ENCODE data around the gene KNCN.

KNCN gene

DNA sequence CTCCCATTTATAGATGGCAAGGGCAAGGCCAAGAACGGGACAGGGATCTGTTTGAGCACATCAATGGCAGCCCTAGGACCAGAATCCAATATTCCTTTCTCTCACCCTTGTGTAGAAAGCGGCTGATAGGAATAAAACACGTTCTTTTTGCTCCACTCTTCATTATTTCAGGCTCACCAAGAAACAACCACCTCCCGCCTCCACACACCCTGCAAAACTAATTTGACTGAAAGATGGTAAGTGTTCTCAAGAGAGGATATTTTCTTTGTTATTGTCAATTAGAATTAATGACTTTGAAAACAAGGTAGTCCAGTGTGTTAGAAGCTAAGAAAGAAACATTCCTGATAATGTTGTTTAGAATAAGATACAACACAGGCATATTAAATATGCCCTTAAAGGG lies 11.9 kb upstream of the KNCN start:
- DNase-seq, result no peak

GRCh38 chr1:46562498-46562897 lies 11.1 kb upstream of the KNCN start:
- no peak for DNase-seq

DNA sequence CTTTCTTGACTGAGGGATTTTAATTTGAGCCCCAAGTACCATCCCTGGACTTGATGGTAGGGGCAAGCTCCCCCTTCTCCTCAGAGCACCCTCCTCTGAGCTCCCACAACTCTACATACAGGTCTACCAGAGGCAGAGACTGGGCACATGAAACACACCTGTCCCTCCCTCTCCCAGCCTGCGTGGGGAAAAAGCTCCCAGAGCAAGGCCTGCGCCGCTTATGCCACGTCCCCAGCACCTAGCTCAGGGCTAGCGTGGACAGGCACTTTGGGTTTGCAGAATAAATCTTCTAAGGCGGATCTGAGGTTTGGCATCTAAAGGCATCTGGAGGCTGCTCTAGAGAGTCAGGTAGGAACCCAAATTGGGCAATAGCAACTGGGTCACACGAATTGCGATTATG lies 7.5 kb upstream of the KNCN start:
- DNase-seq, result no peak

GRCh38 chr1:46558141-46558963 lies 6.9 kb upstream of the KNCN start:
- no peak for DNase-seq

DNA sequence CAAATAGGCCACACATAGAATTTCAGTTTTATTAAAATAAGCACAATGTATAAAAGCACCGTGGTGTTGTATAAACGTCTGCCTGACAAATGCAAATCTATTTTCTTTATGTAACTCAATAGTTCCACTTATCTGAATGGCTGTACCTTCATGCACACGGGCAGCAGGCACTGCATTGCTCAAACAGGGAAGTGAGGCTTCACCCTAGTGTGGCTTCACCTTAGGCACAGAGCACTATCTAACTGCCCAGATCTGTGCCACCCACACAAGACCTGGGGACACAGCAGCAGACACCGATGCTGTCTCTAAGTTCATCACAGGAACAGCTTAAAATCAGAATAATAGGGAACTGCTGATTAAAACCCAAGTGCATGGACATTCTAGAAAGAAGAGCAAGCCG lies 6.0 kb upstream of the KNCN start:
- no peak for DNase-seq

DNA sequence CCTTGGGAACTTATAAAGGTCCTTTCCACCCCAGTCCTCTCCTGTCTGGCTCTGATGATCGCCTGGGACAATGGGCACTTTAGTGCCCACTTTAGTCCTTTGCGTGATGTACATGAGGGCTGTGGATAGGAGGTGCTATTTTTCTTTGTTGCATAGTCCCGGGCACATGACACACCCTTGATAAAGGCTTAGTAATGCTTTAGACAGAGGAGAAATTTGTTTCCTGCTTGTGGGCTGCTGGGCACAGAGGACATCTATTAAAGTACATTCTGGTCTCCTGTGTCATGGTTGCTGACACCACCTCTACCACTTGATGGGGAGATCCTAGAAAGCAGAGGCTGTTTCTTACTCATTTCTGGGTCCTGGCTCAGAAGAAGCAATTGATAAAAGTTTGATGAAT lies 5.4 kb upstream of the KNCN start:
- no peak for DNase-seq

DNA sequence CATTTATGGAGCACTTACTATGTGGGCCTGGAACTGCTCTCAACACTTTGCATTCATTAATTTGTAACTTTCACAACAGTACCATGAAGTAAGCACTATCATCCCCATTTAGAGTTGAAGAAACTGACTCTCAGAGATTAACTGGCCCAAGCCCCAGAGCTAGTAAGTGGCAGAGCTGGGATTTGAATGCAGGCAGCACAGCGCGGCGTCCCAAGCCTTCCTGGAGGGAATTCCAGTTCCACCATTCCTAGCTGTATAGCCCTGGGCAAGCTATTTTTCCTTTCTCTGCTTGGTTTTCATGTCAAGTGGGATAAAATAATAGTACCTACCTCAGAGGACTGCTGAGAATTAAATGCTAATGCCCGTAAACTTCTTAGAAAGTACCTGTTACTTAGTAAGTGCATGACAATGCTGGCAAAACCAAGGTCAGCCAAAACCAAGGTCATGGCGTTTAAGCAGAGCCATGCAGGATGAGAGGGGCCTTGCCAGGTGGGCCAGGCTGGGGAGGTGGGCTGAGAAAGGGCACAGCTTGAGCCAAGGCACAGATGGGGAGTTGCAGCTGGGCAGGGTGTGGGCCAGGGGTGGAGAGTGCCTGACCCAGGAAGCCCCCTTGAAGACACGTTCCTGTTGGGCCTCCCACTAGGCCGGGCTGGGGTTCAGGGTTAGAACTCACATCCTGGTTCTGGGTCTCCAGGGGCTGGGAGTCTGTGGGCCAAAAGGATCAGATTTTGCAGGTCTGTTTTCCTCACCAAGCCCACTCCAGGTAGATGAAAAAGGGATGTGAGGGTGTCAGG lies 4.6 kb upstream of the KNCN start:
- DNase-seq, result no peak

DNA sequence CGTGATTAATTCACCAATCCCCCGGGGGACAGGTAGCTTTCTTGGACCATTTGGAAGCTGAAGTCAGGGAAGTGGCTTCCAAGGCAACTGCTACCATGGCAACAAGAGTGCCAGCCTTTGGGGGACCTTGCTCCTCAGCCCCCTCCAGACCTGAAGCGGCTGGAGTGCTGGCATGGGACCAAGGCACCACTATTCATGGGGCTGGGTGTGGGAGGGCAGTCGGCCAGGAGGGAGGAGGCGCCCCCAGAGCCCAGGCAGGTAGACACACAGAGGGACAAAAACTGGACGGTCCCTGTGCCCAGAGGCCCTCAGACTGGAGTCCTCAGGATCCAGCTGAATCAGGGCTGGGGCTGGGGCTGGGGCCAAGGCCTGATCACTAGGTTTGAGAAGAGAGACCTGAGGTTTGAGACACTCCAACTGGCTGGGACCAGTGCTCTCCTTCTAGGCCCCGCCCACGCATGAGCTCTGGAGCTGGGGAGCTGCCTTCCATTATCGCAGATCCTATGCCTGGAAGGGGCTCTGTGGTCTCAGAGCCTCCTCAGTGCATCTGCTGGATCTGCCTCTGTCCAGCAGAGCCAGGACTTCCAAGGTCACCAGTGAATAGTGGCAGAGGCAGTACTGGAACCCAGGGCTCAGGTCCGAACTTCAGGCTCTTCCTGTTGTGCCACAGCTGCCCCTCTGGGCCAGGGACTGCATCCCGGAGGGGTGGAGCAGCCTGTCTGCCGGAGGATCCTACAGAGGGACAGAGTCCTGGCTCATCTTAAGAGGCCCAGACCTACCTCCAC lies 3.3 kb upstream of the KNCN start:
- no peak for DNase-seq

DNA sequence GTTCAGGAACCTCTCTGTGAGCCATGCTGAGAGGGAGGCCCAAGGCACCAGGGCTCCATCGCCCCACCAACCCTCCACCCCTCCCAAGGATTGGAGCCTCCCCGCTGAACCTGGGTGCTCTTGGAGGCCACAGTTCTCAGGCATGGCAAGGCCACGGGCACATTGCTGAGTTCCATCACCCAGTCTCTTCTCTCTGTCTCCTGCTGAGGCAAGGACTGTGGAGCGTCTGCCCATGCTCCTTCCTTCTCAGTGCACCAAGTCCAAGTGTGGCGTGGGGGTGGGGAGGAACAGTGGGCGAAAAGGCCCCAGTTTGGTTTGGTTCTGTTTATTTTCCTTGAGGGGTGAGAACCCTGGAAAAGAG lies 2.8 kb upstream of the KNCN start:
- DNase-seq, result no peak

- no peak for DNase-seq
These were observed 2.1 kb upstream of the KNCN start for GRCh38 chr1:46553506-46553905.

DNA sequence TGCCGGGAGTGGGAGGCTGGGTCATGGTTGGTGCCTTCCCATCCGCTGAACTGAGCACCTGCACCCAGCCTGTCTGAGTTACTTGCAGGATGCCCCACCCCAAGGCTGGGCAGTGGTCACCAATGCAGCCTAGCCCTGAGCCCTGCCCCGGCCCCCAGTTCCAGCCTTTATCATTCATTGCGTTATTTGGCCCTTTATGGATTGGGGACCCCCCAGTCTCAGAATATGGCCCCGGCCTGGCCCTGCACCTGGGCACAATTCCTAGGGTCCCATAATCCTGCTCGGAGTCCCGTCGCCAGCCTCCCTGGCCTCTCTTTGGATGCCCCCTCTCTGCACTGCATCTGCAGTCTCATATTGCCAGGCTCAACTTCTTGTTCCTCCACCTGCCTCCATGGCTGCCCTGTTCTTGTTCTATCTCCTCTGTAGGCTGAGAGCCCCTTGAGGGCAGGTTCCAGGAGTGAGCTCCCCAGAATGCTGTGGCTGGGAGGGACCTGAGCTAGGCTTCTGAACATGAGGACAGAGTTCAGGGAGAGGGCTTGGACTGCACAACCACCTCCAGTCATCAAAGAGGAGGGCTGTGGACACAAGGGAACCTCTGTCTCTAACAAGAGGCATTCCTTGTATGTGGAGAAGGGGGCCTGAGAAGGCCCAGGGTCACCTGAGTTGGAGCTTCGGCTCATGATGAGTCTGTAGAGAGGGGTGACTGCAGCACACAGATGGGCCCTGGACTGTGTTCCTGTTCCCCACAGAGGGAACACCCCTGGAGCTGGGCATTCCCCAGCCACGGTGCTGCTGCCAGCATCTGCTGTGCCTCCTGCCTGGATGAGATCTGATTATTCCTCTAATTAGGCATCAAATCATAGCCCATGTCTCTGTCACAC lies 1.1 kb upstream of the KNCN start:
- DNase-seq, result no peak

DNA sequence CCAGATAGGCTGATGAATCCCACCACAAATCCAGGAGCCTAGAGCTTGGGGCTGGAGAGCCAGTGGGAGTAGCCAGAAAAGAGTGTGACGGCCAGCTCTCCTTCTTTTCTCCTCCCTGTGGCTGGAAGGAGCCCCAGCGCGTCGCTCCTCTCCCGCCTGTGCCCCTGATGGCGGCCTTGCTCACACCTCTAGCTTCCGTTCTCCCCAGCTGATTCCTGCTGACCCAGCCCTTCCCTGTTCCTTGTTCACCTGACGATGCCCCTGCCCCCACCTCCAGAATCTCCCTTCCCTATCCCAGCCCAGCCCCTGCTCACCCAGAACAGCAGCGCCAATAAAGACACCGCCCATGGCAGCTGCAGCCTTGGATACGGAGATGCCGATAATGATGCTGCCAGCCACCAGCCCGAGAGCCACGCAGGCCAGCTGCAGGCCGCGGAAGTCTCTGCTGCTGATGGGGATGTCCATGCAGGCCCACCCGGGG lies 656 bp downstream of the KNCN start:
- DNase-seq, result no peak

DNA sequence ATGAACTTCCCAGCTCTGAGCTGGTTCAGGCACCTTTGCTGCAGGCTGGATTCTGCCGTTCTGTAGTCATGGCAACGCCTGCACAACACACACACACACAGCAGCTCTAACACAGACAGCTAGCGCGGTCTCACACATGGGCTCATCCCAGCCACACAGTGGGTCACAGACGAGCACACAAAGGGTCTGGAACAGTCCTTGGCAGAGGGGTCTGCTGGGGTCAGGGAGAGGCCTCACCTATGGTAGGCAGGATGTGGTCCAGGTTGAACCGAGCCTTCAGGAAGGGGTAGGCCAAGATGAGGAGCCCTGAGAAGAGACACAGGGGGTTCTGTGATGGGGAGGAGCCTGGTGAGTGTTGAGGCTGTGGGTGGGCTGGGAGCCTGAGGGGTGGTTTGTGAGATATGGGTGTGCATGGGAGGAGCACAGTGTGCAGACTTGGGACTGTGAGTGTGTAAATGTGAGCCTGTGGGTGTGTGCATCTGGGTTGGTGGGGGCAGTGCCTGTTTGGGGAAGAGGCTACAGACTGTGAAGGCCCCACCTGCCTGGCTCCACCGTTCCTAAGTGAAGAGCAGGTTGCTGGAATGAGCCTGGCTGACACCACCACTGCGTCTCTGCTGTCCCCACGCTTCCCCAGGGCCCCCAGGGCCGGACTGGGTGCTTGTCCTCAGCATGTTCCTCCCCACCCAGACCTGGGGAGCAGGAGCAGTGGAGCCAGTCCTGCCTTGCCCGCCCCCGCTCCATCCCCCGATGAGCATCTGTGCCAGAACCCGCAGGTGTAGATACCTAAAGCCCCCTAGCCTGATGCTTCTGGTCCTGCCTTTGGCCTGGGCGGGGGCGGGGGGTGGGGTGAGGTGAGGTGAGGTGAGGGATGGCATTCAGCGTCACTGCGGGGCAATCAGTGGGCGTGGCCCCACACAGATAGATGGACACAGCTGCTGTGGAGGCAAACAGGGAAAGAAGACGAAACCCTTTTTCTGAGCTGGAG lies 1.5 kb downstream of the KNCN start:
- DNase-seq, result peak; percentile 67

DNA sequence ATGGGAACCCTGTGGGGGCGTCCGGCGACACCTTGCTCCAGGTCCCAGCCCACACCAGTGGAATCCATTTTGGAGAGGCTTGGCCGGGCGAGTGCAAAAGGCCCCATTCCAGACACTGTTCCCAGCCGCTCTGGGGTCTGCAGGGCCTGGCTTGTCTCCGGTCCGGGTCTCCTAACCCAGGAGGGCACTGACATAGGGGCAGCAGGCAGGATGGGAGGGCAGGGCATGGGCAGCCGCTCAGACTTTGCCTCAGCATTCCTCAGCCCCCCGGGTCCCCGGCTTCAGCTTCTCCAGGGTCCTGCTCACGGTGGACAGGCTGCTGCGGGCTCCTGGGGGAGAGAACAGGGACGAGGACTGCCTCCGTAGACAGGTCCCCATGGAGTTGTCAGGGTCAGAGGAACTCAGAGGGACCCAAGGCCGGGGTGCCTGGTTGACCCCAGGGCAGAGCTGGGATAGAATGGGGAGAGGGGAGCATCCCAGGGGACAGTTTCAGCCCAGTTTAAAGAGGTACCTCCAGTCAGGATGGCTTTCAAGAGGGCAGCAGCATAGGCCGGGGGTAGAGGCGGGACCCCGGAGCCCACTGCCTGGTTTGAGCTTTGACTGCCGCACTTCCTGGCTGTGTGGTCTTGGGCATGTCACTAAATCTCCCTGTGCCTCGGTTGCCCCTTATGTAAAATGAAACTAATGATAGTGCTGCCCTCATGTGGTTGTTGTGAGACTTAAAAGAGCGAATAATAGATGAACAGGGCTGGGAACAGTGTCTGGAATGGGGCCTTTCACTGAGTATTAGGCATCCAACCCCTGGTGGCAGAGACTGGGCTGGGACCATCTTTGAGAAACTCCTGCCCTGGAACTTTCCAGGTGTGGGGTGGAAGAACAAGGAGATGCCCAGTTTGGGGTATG lies 3.7 kb downstream of the KNCN start:
- peak; percentile 48 for DNase-seq

- DNase-seq, result no peak
These were observed 5.2 kb downstream of the KNCN start for GRCh38 chr1:46546210-46546609.

- no peak for DNase-seq
These were observed 5.7 kb downstream of the KNCN start for GRCh38 chr1:46545784-46546183.

DNA sequence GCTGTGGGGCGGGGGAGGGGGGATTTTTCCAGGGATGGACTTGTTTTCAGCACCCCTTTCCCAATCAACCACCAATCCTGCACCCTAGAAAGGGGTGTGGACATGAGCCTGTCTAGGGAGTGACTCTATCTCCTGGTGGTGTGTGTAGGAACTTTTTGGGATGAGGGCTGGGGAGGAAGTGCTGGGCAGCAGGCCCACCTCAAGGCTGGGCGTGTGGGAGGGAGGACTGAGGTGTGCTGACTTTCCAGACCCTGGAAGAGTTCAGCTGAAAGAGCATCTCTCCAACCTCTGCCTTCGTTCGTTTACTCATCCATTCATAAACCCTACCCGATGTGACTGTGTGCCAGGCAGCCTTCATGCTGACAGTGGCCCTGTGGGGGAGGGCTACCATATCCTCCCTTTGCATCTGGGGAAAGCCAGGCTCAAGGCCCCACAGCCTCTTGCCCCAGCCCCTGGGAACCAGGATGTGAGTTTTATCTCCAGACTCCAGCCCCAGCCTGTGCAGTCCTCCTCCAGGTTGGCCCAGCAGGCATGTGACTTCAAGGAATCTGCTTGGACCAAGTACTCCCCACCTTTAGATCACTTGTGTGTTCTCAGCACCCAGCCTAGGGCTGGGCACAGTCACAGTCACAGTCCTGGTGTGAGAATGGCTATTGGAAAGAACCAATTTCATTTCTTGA lies 6.7 kb downstream of the KNCN start:
- DNase-seq, result no peak

GRCh38 chr1:46543761-46544560 lies 7.5 kb downstream of the KNCN start:
- no peak for DNase-seq

DNA sequence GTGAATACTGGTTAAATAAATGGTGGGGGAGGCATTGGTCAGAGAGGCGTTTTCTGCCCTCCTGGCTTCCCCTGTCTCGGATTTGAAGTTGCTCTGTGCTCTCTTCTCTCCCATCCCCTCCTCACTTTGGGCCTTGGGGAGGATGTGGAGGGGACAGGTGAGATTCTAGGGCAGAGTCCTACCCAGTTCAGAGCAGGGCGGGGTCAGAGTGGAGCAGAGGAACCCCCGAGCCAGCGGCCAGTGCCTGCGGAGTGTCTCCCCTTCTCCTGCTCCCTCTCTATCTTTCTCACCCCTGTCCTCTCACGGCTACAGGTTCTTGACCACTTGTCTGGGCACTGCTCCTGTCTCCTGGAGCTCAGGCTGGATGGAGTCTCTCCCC lies 8.1 kb downstream of the KNCN start:
- DNase-seq, result no peak

Data from CD4-positive, alpha-beta T cell treated with Interleukin-12 subunit alpha and Interleukin-12 subunit beta, for 1 hour (primary cell).